Measurements from ENCODE around the gene TAF11L12.
"Not testable (repeated sequence)": the region's sequence is repeated elsewhere in the genome, so short reads cannot be mapped to it uniquely, and the experiment has no call there.

GRCh38 chr5:17610092-17610491 lies at the start of gene TAF11L12:
- TF ChIP-seq CTCF (IDR thresholded peaks at IDR 0.05; ENCODE audit: low read length); EZH2 (IDR thresholded peaks at IDR 0.05; ENCODE audit: borderline replicate concordance, low read length): not testable (repeated sequence)
